HepG2 (cell line): ENCODE data around the gene LYZL2. TPM values are rescaled to one million over a fixed set of nuclear protein-coding genes. Genes with fewer than 3 reads are reported as not detected.

Experiments used
- ATAC-seq: fragments of 200-7000 bp; cut with Tn5 transposase; 3 replicates; pipeline ENCODE4 v1.9.1; 2020; ENCODE audit warnings: mild to moderate bottlenecking, moderate library complexity
- BruUV-seq: library from RNA; stranded (reverse); fragments of 400-500 nt; replicated peaks from 2 replicates; lab custom pipeline; 2021; lab: Mats Ljungman, UMichigan
- CTCF ChIA-PET: fragments of 300-600 bp; formaldehyde crosslinking; extraction: SDS; loops from one replicate; lab custom pipeline; 2021; ENCODE audit warnings: low total read pairs, inconsistent platforms, low intra/inter-chr PET ratio; lab: Yijun Ruan, JAX
- POLR2A ChIA-PET: fragments of 350-600 bp; sonication (Branson Sonifier 250); formaldehyde crosslinking; loops from one replicate; lab custom pipeline; 2020; ENCODE audit warnings: antibody characterized with exemption, inconsistent platforms; lab: Yijun Ruan, JAX
- DNase-seq: peaks from one replicate; pipeline ENCODE4 v3.0.0-alpha.2; 2015; ENCODE audit warnings: low spot score
- FAIRE-seq: peaks from 3 replicates; lab custom pipeline; 2011; peaks lifted over from hg19 to GRCh38; lab: Jason Lieb, UNC
- H2AFZ ChIP-seq: one replicate; pipeline ENCODE4 v1.6.1; 2011; ENCODE audit warnings: low read length, inconsistent platforms
- H3K27ac ChIP-seq: fragments of 300-600 bp; 3 replicates; pipeline ENCODE4 v1.8.0; 2011; ENCODE audit warnings: mixed run types, mild to moderate bottlenecking, mixed read lengths, low read length, inconsistent platforms; ENCODE audit not compliant: insufficient read depth; ENCODE audit errors: extremely low read length
- H3K27me3 ChIP-seq, 2 experiments: fragments of 200-600 bp in 1 of 2; 2 replicates in 1 of 2; 3 replicates in 1 of 2; pipeline versions ENCODE4 v1.6.0 to v1.8.0; 2011; ENCODE audit warnings: low read length in 2 of 2, mild to moderate bottlenecking in 2 of 2, moderate library complexity in 2 of 2, inconsistent platforms in 1 of 2; ENCODE audit not compliant: insufficient read depth in 2 of 2, control insufficient read depth in 1 of 2
- H3K36me3 ChIP-seq, 2 experiments: fragments of 200-600 bp in 1 of 2; replicated peaks in 1 of 2; 2 replicates in 1 of 2; 3 replicates in 1 of 2; pipeline versions ENCODE4 v1.5.1 to v1.8.0; 2011; ENCODE audit warnings: low read length in 2 of 2, inconsistent platforms in 1 of 2; ENCODE audit not compliant: insufficient read depth in 2 of 2, control insufficient read depth in 1 of 2
- H3K4me1 ChIP-seq: 2 replicates; pipeline ENCODE4 v1.5.1; 2012; ENCODE audit warnings: low read length, inconsistent platforms; ENCODE audit not compliant: insufficient read depth
- H3K4me2 ChIP-seq: 2 replicates; pipeline ENCODE4 v1.6.0; 2011; ENCODE audit warnings: low read depth, low read length, inconsistent platforms
- H3K4me3 ChIP-seq, 3 experiments: fragments of 200-600 bp in 1 of 3; sonication (generic), shearing (Covaris generic) in 1 of 3; replicated peaks in 1 of 3; 2 replicates each; pipeline ENCODE4 v1.5.1; 2011 to 2016; ENCODE audit warnings: low read length in 3 of 3, inconsistent platforms in 2 of 3, low read depth in 2 of 3, mild to moderate bottlenecking in 2 of 3, control low read depth in 1 of 3, mixed read lengths in 1 of 3; ENCODE audit not compliant: insufficient read depth in 1 of 3
- H3K79me2 ChIP-seq: one replicate; pipeline ENCODE4 v1.6.1; 2011; ENCODE audit warnings: low read length, inconsistent platforms; ENCODE audit not compliant: insufficient read depth
- H3K9ac ChIP-seq: 2 replicates; pipeline ENCODE4 v1.6.0; 2011; ENCODE audit warnings: mild to moderate bottlenecking, low read depth, low read length, inconsistent platforms; ENCODE audit not compliant: insufficient read depth
- H3K9me3 ChIP-seq: 2 replicates; pipeline ENCODE4 v1.5.1; 2012; ENCODE audit warnings: mild to moderate bottlenecking, low read length
- H4K20me1 ChIP-seq: 2 replicates; pipeline ENCODE4 v1.6.0; 2011; ENCODE audit warnings: inconsistent platforms, mild to moderate bottlenecking, low read length, moderate library complexity; ENCODE audit not compliant: insufficient read depth
- CREB1 ChIP-seq, 2 experiments: fragments of 450-650 bp in 1 of 2; IDR thresholded peaks; 2 replicates each; pipeline ENCODE4 v1.6.1; 2016 to 2017; ENCODE audit warnings: control low read depth in 1 of 2, mild to moderate bottlenecking in 1 of 2, missing compliant biosample characterization in 1 of 2, missing genetic modification characterization in 1 of 2
- FOXO1 ChIP-seq: sonication (generic); formaldehyde crosslinking; IDR thresholded peaks from 2 replicates; pipeline ENCODE4 v1.4.0; 2020; ENCODE audit warnings: missing genetic modification reagents
- HIC2 ChIP-seq: sonication (generic); formaldehyde crosslinking; IDR thresholded peaks from 2 replicates; pipeline ENCODE4 v1.9.0; 2022; ENCODE audit warnings: low read depth, missing genetic modification reagents
- MAFG ChIP-seq: sonication (generic); formaldehyde crosslinking; IDR thresholded peaks from 2 replicates; pipeline ENCODE4 v1.5.1; 2020; ENCODE audit warnings: mild to moderate bottlenecking, missing genetic modification reagents
- NR2C2 ChIP-seq: sonication (generic); formaldehyde crosslinking; IDR thresholded peaks from 2 replicates; pipeline ENCODE4 v1.4.0; 2020; ENCODE audit warnings: missing genetic modification reagents, mild to moderate bottlenecking, moderate library complexity, borderline replicate concordance
- PHF20 ChIP-seq: sonication (generic); formaldehyde crosslinking; IDR thresholded peaks from 2 replicates; pipeline ENCODE4 v1.5.0; 2020; ENCODE audit warnings: mild to moderate bottlenecking, missing genetic modification reagents
- ZFP90 ChIP-seq: sonication (generic); formaldehyde crosslinking; IDR thresholded peaks from 2 replicates; pipeline ENCODE4 v1.8.0; 2022; ENCODE audit warnings: missing genetic modification reagents, mild to moderate bottlenecking, inconsistent platforms, borderline replicate concordance
- ZNF142 ChIP-seq: sonication (generic); formaldehyde crosslinking; IDR thresholded peaks from 2 replicates; pipeline ENCODE4 v1.4.0; 2020; ENCODE audit warnings: missing genetic modification reagents
- ZNF652 ChIP-seq: IDR thresholded peaks from 2 replicates; pipeline ENCODE4 v1.6.1; 2016; ENCODE audit warnings: low read depth, borderline replicate concordance
- ZUFSP ChIP-seq: sonication (generic); formaldehyde crosslinking; IDR thresholded peaks from 2 replicates; pipeline ENCODE4 v1.9.0; 2021; ENCODE audit warnings: missing genetic modification reagents, mild to moderate bottlenecking, borderline replicate concordance
- WGBS: methylation state at CpG from one replicate; pipeline ENCODE4 v1.1.6; 2017; ENCODE audit warnings: low lambda C conversion rate; 5-methylcytosine and 5-hydroxymethylcytosine counted together
- in situ Hi-C: cut with HindIII; loops from 2 replicates; pipeline ENCODE4 v1.10.0; 2017; ENCODE audit warnings: low pct_unique_long_range_greater_than_20kb; ENCODE audit not compliant: extremely low pct_ligation_motif_present
- intact Hi-C: fragments of 100-400 bp; cut with micrococcal nuclease; formaldehyde crosslinking; loops from one replicate; pipeline ENCODE4 v1.10.0; 2022; ENCODE audit not compliant: unreplicated experiment
- polyA plus RNA-seq, 8 experiments: library from polyadenylated mRNA; depleted of rRNA in 3 of 8; stranded (reverse) in 7 of 8; unstranded in 1 of 8; fragments of >200 nt; fragmentation: Illumina TruSeq in 4 of 8; extraction: Trizol in 4 of 8; gene quantifications; 2 replicates each; pipeline versions ENCODE4 v1.2.1 to v1.2.3, GENCODE V29; 2011 to 2016; ENCODE audit warnings: low read depth in 4 of 8, missing spikeins in 1 of 8, mixed read lengths in 1 of 8; ENCODE audit not compliant: insufficient read depth in 1 of 8
- total RNA-seq, 5 experiments: library from RNA; depleted of rRNA; stranded (reverse); fragments of >200 nt; fragmentation: Illumina TruSeq; extraction: Trizol; gene quantifications; 2 replicates each; pipeline ENCODE4 v1.2.3, GENCODE V29; 2016; ENCODE audit warnings: low read depth in 1 of 5

Gene LYZL2
- total and polyA plus RNA-seq, 2 of the 13 experiments (the other 11 are each of a cell fraction or from before 2014, with no cell fraction given), result 0.20 to 0.63 TPM

- ChIA-PET CTCF (no interaction called here), POLR2A (no interaction called here)
- H3K36me3 ChIP-seq, result no peaks in the 10 kb centered on the region
- intact Hi-C loops, result no loop called here
- H3K27me3 ChIP-seq, result peaks cover 0 to 2% of the 10 kb centered on the region in 2 experiments; a peak in 1 of 5 replicates
- no peak for ATAC-seq
- H3K9me3 ChIP-seq, result no peaks in the 10 kb centered on the region
- BruUV-seq, result no TSS peak
- WGBS, result 46% methylated on average over 5 of the region's 5 CpGs
- in situ Hi-C loops, result no loop called here
- DNase-seq, result no peak
- H3K4me3 ChIP-seq, result no peak overlapping the region
- H3K4me2 ChIP-seq, result no peak overlapping the region
- no peak overlapping the region for H3K9ac ChIP-seq
- no peak overlapping the region for H2AFZ ChIP-seq
- FAIRE-seq, result no peak
- no peaks in the 10 kb centered on the region for H3K79me2 ChIP-seq
- H4K20me1 ChIP-seq, result no peaks in the 10 kb centered on the region
- H3K4me1 ChIP-seq, result peaks cover 7% of the 10 kb centered on the region
- no peak overlapping the region for H3K27ac ChIP-seq
- TF ChIP-seq ZFP90 (no peak), MAFG (CRISPR knock-in tag) (no peak), ZUFSP (CRISPR knock-in tag) (no peak), FOXO1 (CRISPR knock-in tag) (no peak), NR2C2 (CRISPR knock-in tag) (no peak), ZNF142 (CRISPR knock-in tag) (no peak), ZNF652 (CRISPR knock-in tag) (no peak), HIC2 (CRISPR knock-in tag) (no peak), PHF20 (CRISPR knock-in tag) (no peak), CREB1 (IDR thresholded peaks at IDR 0.05) (no peak), CREB1 (CRISPR knock-in tag; IDR thresholded peaks at IDR 0.05) (no peak)
Observed at GRCh38 chr10:30562787-30563186, 66.8 kb downstream of the LYZL2 start.
